Measurements from ENCODE around the gene C2CD4D. TPM values are rescaled to one million over a fixed set of nuclear protein-coding genes. Genes with fewer than 3 reads are reported as not detected.

C2CD4D gene
- total RNA-seq, 2 donors from 2014 or later = not detected

- H3K4me1 ChIP-seq (ENCODE audit: control insufficient read depth in 1 of 2, low read depth in 2 of 2) = no peaks in the 10 kb centered on the region
- no peak for TF ChIP-seq CTCF (IDR thresholded peaks at IDR 0.05)
- H3K9me3 ChIP-seq = no peaks in the 10 kb centered on the region
- H3K27ac ChIP-seq = no peak overlapping the region
- H3K27me3 ChIP-seq (replicated peaks; ENCODE audit: insufficient read depth) = no peaks in the 10 kb centered on the region
- ATAC-seq (ENCODE audit: insufficient number of reproducible peaks, low FRiP score, low read depth) (no peak), DNase-seq (ENCODE audit: low spot score) (no peak)
- no peak overlapping the region for H3K4me3 ChIP-seq
- H3K36me3 ChIP-seq = no peaks in the 10 kb centered on the region
Measured at GRCh38 chr1:151806170-151806569, 33.5 kb downstream of the C2CD4D start.

- Histone ChIP-seq H3K4me1 (ENCODE audit: control insufficient read depth in 1 of 2, low read depth in 2 of 2) (no peaks in the 10 kb centered on the region), H3K27me3 (replicated peaks; ENCODE audit: insufficient read depth) (no peaks in the 10 kb centered on the region), H3K27ac (no peak within 1 kb of the TSS), H3K4me3 (no peak within 1 kb of the TSS), H3K9me3 (no peaks in the 10 kb centered on the region), H3K36me3 (no peaks in the 10 kb centered on the region)
- TF ChIP-seq CTCF (IDR thresholded peaks at IDR 0.05) = no peak
- no peak for ATAC-seq (ENCODE audit: insufficient number of reproducible peaks, low FRiP score, low read depth)
- no peak for DNase-seq (ENCODE audit: low spot score)
Measured at GRCh38 chr1:151805066-151805820, 34.4 kb downstream of the C2CD4D start, which contains the start of gene LINGO4. TSS of gene LINGO4 (minus strand) at chr1:151805419. CDS start at chr1:151802704, 2,715 bp downstream.

GRCh38 chr1:151803915-151804314 is 35.7 kb downstream of the C2CD4D start:
- H3K27me3 ChIP-seq (replicated peaks; ENCODE audit: insufficient read depth) = no peaks in the 10 kb centered on the region

GRCh38 chr1:151803164-151803563 is 36.5 kb downstream of the C2CD4D start:
- Histone ChIP-seq H3K27me3 (replicated peaks; ENCODE audit: insufficient read depth) (no peaks in the 10 kb centered on the region), H3K27ac (no peak overlapping the region), H3K9me3 (no peaks in the 10 kb centered on the region), H3K36me3 (no peaks in the 10 kb centered on the region), H3K4me3 (no peak overlapping the region), H3K4me1 (ENCODE audit: control insufficient read depth in 1 of 2, low read depth in 2 of 2) (no peaks in the 10 kb centered on the region)
- DNase-seq (ENCODE audit: low spot score) (no peak), ATAC-seq (ENCODE audit: insufficient number of reproducible peaks, low FRiP score, low read depth) (no peak)
- TF ChIP-seq CTCF (IDR thresholded peaks at IDR 0.05) = no peak

More at GRCh38 chr1:151803915-151804314, 35.7 kb downstream of the C2CD4D start:
- DNase-seq (ENCODE audit: low spot score) (no peak), ATAC-seq (ENCODE audit: insufficient number of reproducible peaks, low FRiP score, low read depth) (no peak)
- H3K9me3 ChIP-seq = no peaks in the 10 kb centered on the region
- no peaks in the 10 kb centered on the region for H3K36me3 ChIP-seq
- no peak overlapping the region for H3K27ac ChIP-seq
- no peaks in the 10 kb centered on the region for H3K4me1 ChIP-seq (ENCODE audit: control insufficient read depth in 1 of 2, low read depth in 2 of 2)
- TF ChIP-seq CTCF (IDR thresholded peaks at IDR 0.05) = no peak
- no peak overlapping the region for H3K4me3 ChIP-seq

GRCh38 chr1:151802372-151802771 is 37.2 kb downstream of the C2CD4D start:
- Histone ChIP-seq H3K4me3 (no peak overlapping the region), H3K27ac (no peak overlapping the region), H3K27me3 (replicated peaks; ENCODE audit: insufficient read depth) (no peaks in the 10 kb centered on the region), H3K36me3 (no peaks in the 10 kb centered on the region), H3K9me3 (no peaks in the 10 kb centered on the region), H3K4me1 (ENCODE audit: control insufficient read depth in 1 of 2, low read depth in 2 of 2) (no peaks in the 10 kb centered on the region)
- ATAC-seq (ENCODE audit: insufficient number of reproducible peaks, low FRiP score, low read depth) = no peak
- DNase-seq (ENCODE audit: low spot score) = no peak
- TF ChIP-seq CTCF (IDR thresholded peaks at IDR 0.05) = no peak
